SK-N-SH (cell line): ENCODE measurements around the gene GSK3B.

Experiments
- CHD2 ChIP-seq: fragments of 150-350 bp; IDR thresholded peaks from 2 replicates; pipeline ENCODE4 v1.6.1; 2018; ENCODE audit warnings: low read length; ENCODE audit not compliant: partially characterized antibody
- EP300 ChIP-seq, 2 experiments: IDR thresholded peaks; 2 replicates each; pipeline versions ENCODE4 v1.4.0 to v1.6.1; 2012; ENCODE audit warnings: borderline replicate concordance in 1 of 2, low read depth in 1 of 2, low read length in 1 of 2
- EZH2phosphoT487 ChIP-seq: fragments of 200-600 bp; sonication (generic); IDR thresholded peaks from 2 replicates; pipeline ENCODE4 v1.6.1; 2017; ENCODE audit warnings: low read depth, mixed run types, mild to moderate bottlenecking, antibody characterized with exemption, moderate library complexity, borderline replicate concordance
- FOXM1 ChIP-seq: IDR thresholded peaks from 2 replicates; pipeline ENCODE4 v1.4.0; 2012; ENCODE audit warnings: low read depth, mild to moderate bottlenecking
- GATA2 ChIP-seq: sonication (generic); formaldehyde crosslinking; IDR thresholded peaks from 2 replicates; pipeline ENCODE4 v1.5.0; 2020; ENCODE audit warnings: mild to moderate bottlenecking, missing genetic modification reagents
- NRF1 ChIP-seq: IDR thresholded peaks from 2 replicates; pipeline ENCODE4 v1.6.1; 2012; ENCODE audit warnings: low read depth, mild to moderate bottlenecking, low read length
- POLR2AphosphoS5 ChIP-seq: IDR thresholded peaks from 2 replicates; pipeline ENCODE4 v1.6.1; 2012; ENCODE audit warnings: low read depth, low read length
- SMC3 ChIP-seq: IDR thresholded peaks from 2 replicates; pipeline ENCODE4 v1.6.1; 2012; ENCODE audit warnings: low read depth, low read length, improper control_type of control experiment
- TAF1 ChIP-seq: IDR thresholded peaks from 2 replicates; pipeline ENCODE4 v1.6.1; 2012; ENCODE audit warnings: low read depth, mild to moderate bottlenecking, low read length, moderate library complexity, borderline replicate concordance
- TF ChIP-seq, protein P1 (sequence below): fragments of 200-600 bp; sonication (generic); IDR thresholded peaks from 2 replicates; pipeline ENCODE4 v1.6.1; 2017; ENCODE audit warnings: antibody characterized with exemption, mild to moderate bottlenecking, moderate library complexity
- TF ChIP-seq, protein P2 (sequence below): fragments of 150-350 bp; IDR thresholded peaks from 2 replicates; pipeline ENCODE4 v1.6.1; 2017; ENCODE audit warnings: antibody characterized with exemption, low read length, low read depth, borderline replicate concordance
- TF ChIP-seq, protein P3 (sequence below): IDR thresholded peaks from 2 replicates; pipeline ENCODE4 v1.4.0; 2012; ENCODE audit warnings: low read depth, borderline replicate concordance
- TF ChIP-seq, protein P4 (sequence below): IDR thresholded peaks from 2 replicates; pipeline ENCODE4 v1.4.0; 2012; ENCODE audit warnings: low read depth

DNA sequence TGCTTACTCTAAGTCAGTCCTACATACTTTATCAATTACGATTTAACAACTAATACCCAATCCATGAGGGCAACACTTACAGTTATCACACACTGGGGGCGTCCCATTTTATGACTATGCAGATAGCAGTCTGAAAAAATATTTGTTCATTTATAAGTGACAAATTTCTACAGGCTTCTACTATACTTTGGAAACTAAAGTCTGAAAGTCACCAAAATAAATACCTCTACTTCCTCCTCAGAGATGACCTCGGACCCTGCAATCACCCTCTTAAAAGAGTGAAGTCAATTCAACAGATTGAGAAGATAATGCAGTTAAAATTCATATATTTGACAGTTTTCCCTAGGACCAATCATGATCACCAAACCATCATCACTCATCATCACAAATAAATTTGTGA is 76.6 kb downstream of the GSK3B start:
- TF ChIP-seq EZH2phosphoT487 (no peak), CHD2 (no peak), FOXM1 (no peak), TAF1 (no peak), NRF1 (no peak), POLR2AphosphoS5 (no peak), SMC3 (no peak), EP300 (IDR thresholded peaks at IDR 0.05; ENCODE audit: borderline replicate concordance in 1 of 2, low read depth in 1 of 2, low read length in 1 of 2) (no peak), GATA2 (CRISPR knock-in tag) (no peak)
- TF ChIP-seq, protein P1, sequence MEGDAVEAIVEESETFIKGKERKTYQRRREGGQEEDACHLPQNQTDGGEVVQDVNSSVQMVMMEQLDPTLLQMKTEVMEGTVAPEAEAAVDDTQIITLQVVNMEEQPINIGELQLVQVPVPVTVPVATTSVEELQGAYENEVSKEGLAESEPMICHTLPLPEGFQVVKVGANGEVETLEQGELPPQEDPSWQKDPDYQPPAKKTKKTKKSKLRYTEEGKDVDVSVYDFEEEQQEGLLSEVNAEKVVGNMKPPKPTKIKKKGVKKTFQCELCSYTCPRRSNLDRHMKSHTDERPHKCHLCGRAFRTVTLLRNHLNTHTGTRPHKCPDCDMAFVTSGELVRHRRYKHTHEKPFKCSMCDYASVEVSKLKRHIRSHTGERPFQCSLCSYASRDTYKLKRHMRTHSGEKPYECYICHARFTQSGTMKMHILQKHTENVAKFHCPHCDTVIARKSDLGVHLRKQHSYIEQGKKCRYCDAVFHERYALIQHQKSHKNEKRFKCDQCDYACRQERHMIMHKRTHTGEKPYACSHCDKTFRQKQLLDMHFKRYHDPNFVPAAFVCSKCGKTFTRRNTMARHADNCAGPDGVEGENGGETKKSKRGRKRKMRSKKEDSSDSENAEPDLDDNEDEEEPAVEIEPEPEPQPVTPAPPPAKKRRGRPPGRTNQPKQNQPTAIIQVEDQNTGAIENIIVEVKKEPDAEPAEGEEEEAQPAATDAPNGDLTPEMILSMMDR: no peak
- TF ChIP-seq, protein P2, sequence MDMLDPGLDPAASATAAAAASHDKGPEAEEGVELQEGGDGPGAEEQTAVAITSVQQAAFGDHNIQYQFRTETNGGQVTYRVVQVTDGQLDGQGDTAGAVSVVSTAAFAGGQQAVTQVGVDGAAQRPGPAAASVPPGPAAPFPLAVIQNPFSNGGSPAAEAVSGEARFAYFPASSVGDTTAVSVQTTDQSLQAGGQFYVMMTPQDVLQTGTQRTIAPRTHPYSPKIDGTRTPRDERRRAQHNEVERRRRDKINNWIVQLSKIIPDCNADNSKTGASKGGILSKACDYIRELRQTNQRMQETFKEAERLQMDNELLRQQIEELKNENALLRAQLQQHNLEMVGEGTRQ: no peak
- TF ChIP-seq, protein P3, sequence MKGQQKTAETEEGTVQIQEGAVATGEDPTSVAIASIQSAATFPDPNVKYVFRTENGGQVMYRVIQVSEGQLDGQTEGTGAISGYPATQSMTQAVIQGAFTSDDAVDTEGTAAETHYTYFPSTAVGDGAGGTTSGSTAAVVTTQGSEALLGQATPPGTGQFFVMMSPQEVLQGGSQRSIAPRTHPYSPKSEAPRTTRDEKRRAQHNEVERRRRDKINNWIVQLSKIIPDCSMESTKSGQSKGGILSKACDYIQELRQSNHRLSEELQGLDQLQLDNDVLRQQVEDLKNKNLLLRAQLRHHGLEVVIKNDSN: no peak
- TF ChIP-seq, protein P4, sequence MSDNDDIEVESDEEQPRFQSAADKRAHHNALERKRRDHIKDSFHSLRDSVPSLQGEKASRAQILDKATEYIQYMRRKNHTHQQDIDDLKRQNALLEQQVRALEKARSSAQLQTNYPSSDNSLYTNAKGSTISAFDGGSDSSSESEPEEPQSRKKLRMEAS: no peak
